ENCODE results near the gene DENND1A.

- TF ChIP-seq POLR2A (IDR thresholded peaks at IDR 0.05; ENCODE audit: low read length): no peak
- TF ChIP-seq CHD4 (IDR thresholded peaks at IDR 0.05; ENCODE audit: borderline replicate concordance): no peak
- TF ChIP-seq KDM1A (IDR thresholded peaks at IDR 0.05; ENCODE audit: low read depth): no peak
- no peak for TF ChIP-seq CTCF (IDR thresholded peaks at IDR 0.05)
- no peak for TF ChIP-seq JUNB (IDR thresholded peaks at IDR 0.05)
- TF ChIP-seq EP300 (IDR thresholded peaks at IDR 0.05): no peak
- TF ChIP-seq MYC (IDR thresholded peaks at IDR 0.05; ENCODE audit: borderline replicate concordance, low read length): no peak
- TF ChIP-seq RNF2 (IDR thresholded peaks at IDR 0.05; ENCODE audit: borderline replicate concordance, low read depth): no peak
- TF ChIP-seq ZFP36 (IDR thresholded peaks at IDR 0.05; ENCODE audit: borderline replicate concordance, partially characterized antibody): no peak
- TF ChIP-seq PHF8 (IDR thresholded peaks at IDR 0.05; ENCODE audit: borderline replicate concordance, low read depth): no peak
- no peak for TF ChIP-seq PBX3 (IDR thresholded peaks at IDR 0.05)
- TF ChIP-seq MAX (IDR thresholded peaks at IDR 0.05): no peak
- TF ChIP-seq HMGXB4 (CRISPR knock-in tag; IDR thresholded peaks at IDR 0.05; ENCODE audit: borderline replicate concordance): no peak
These were observed 476.8 kb downstream of the DENND1A start for GRCh38 chr9:123453076-123453667.
